Measurements from ENCODE around the gene NRCAM.

NRCAM gene

GRCh38 chr7:108202743-108203142 is 253.5 kb downstream of the NRCAM start:
- ATAC-seq (ENCODE audit: low read depth) (no peak), DNase-seq (ENCODE audit: low spot score) (no peak)
- Histone ChIP-seq H3K4me1 (ENCODE audit: insufficient read depth, poor library complexity, severe bottlenecking) (no peaks in the 10 kb centered on the region), H3K4me3 (ENCODE audit: severe bottlenecking) (no peak overlapping the region), H3K27ac (ENCODE audit: poor library complexity, severe bottlenecking) (no peak overlapping the region), H3K36me3 (ENCODE audit: low read depth) (no peaks in the 10 kb centered on the region), H3K9me3 (ENCODE audit: severe bottlenecking) (no peaks in the 10 kb centered on the region), H3K27me3 (ENCODE audit: insufficient read depth, poor library complexity, severe bottlenecking) (no peaks in the 10 kb centered on the region)
- TF ChIP-seq, protein P1, sequence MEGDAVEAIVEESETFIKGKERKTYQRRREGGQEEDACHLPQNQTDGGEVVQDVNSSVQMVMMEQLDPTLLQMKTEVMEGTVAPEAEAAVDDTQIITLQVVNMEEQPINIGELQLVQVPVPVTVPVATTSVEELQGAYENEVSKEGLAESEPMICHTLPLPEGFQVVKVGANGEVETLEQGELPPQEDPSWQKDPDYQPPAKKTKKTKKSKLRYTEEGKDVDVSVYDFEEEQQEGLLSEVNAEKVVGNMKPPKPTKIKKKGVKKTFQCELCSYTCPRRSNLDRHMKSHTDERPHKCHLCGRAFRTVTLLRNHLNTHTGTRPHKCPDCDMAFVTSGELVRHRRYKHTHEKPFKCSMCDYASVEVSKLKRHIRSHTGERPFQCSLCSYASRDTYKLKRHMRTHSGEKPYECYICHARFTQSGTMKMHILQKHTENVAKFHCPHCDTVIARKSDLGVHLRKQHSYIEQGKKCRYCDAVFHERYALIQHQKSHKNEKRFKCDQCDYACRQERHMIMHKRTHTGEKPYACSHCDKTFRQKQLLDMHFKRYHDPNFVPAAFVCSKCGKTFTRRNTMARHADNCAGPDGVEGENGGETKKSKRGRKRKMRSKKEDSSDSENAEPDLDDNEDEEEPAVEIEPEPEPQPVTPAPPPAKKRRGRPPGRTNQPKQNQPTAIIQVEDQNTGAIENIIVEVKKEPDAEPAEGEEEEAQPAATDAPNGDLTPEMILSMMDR (IDR thresholded peaks at IDR 0.05; ENCODE audit: poor library complexity, severe bottlenecking) = no peak

GRCh38 chr7:108201766-108202165 is 254.5 kb downstream of the NRCAM start:
- TF ChIP-seq, protein P1 (IDR thresholded peaks at IDR 0.05; ENCODE audit: poor library complexity, severe bottlenecking) = no peak
- no peak for DNase-seq (ENCODE audit: low spot score)
- Histone ChIP-seq H3K36me3 (ENCODE audit: low read depth) (no peaks in the 10 kb centered on the region), H3K27me3 (ENCODE audit: insufficient read depth, poor library complexity, severe bottlenecking) (no peaks in the 10 kb centered on the region), H3K4me1 (ENCODE audit: insufficient read depth, poor library complexity, severe bottlenecking) (peaks cover 6% of the 10 kb centered on the region), H3K9me3 (ENCODE audit: severe bottlenecking) (no peaks in the 10 kb centered on the region), H3K27ac (ENCODE audit: poor library complexity, severe bottlenecking) (no peak overlapping the region), H3K4me3 (ENCODE audit: severe bottlenecking) (no peak overlapping the region)
- no peak for ATAC-seq (ENCODE audit: low read depth)

GRCh38 chr7:108200326-108200725 is 255.9 kb downstream of the NRCAM start:
- Histone ChIP-seq H3K9me3 (ENCODE audit: severe bottlenecking) (no peaks in the 10 kb centered on the region), H3K4me3 (ENCODE audit: severe bottlenecking) (no peak overlapping the region), H3K36me3 (ENCODE audit: low read depth) (no peaks in the 10 kb centered on the region), H3K27ac (ENCODE audit: poor library complexity, severe bottlenecking) (no peak overlapping the region), H3K27me3 (ENCODE audit: insufficient read depth, poor library complexity, severe bottlenecking) (no peaks in the 10 kb centered on the region), H3K4me1 (ENCODE audit: insufficient read depth, poor library complexity, severe bottlenecking) (peaks cover 6% of the 10 kb centered on the region)
- ATAC-seq (ENCODE audit: low read depth) (peak; percentile 74; the same call in 2 of the 3 replicates), DNase-seq (ENCODE audit: low spot score) (no peak)
- TF ChIP-seq, protein P1 (IDR thresholded peaks at IDR 0.05; ENCODE audit: poor library complexity, severe bottlenecking) = no peak

- Histone ChIP-seq H3K27me3 (ENCODE audit: insufficient read depth, poor library complexity, severe bottlenecking) (no peaks in the 10 kb centered on the region), H3K9me3 (ENCODE audit: severe bottlenecking) (peaks cover 4% of the 10 kb centered on the region), H3K4me3 (ENCODE audit: severe bottlenecking) (no peak overlapping the region), H3K4me1 (ENCODE audit: insufficient read depth, poor library complexity, severe bottlenecking) (peaks cover 9% of the 10 kb centered on the region), H3K36me3 (ENCODE audit: low read depth) (no peaks in the 10 kb centered on the region), H3K27ac (ENCODE audit: poor library complexity, severe bottlenecking) (no peak overlapping the region)
- DNase-seq (ENCODE audit: low spot score) (no peak), ATAC-seq (ENCODE audit: low read depth) (no peak)
- TF ChIP-seq, protein P1 (IDR thresholded peaks at IDR 0.05; ENCODE audit: poor library complexity, severe bottlenecking) = no peak
Observed at GRCh38 chr7:108197371-108198091, 258.7 kb downstream of the NRCAM start.

DNA sequence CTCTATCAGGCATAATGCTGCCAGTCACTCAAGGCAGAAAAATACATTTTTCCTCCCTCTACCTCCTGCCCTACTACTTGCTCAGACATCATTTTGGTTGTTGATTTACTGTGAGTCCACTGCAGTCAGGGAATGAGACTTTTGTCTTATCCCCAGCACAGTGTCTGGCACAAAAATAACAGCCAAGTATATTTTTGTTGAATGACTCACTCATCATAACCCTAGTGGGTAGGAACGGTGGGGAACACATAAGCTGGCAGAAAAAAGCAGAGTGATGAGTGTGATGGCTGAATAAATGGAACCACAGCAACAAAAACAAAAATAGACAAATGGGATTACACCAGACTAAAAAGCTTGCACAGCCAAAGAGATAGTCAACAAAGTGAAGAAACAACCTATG is 260.2 kb downstream of the NRCAM start:
- ATAC-seq (ENCODE audit: low read depth) (no peak), DNase-seq (ENCODE audit: low spot score) (no peak)
- H3K36me3 ChIP-seq (ENCODE audit: low read depth) = no peaks in the 10 kb centered on the region
- no peak overlapping the region for H3K4me3 ChIP-seq (ENCODE audit: severe bottlenecking)
- peaks cover 10% of the 10 kb centered on the region for H3K4me1 ChIP-seq (ENCODE audit: insufficient read depth, poor library complexity, severe bottlenecking)
- peaks cover 4% of the 10 kb centered on the region for H3K9me3 ChIP-seq (ENCODE audit: severe bottlenecking)
- no peaks in the 10 kb centered on the region for H3K27me3 ChIP-seq (ENCODE audit: insufficient read depth, poor library complexity, severe bottlenecking)
- no peak overlapping the region for H3K27ac ChIP-seq (ENCODE audit: poor library complexity, severe bottlenecking)
- TF ChIP-seq, protein P1 (IDR thresholded peaks at IDR 0.05; ENCODE audit: poor library complexity, severe bottlenecking) = no peak

Data from RWPE2 (cell line).